ENCODE results near the gene RPL10A.

Gene RPL10A

DNA sequence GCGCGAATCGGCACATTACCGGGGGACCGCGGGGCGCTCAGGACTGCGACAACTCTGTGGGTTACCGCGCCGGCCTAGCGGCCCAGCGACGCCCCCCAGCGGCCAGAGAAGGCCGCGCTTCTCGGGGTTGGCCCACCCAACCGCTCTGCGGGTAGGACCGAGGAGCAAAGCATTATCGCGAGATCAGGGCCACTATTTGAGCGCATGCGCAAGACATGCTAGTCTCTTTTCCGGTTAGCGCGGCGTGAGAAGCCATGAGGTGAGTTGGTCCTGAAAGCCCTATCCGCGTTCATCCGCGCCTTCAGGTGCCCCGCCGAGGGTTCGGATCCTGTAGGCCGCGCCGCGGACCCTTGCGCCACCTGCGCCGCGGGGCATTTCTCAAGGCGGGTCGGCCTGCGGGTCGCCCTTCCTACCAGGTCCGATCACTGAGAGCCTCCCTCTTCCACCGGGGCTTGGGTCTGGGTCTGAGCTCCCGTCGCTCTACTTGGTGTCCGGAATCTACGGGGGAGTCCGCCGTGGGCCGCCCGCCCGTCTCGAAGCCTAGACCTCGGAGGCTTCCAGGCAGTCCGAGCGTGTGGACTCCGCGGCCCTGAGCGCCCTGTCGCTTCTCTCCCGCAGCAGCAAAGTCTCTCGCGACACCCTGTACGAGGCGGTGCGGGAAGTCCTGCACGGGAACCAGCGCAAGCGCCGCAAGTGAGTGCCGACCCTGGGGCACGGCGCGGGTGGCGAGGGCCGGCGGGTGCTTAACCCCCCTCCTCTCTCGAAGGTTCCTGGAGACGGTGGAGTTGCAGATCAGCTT is at the start of gene RPL10A:
Gene RPL10A (plus strand): TSS at position 221 of the 799 bp plus-strand sequence. CDS start 34 bp downstream, at position 255.
- DNase-seq (ENCODE audit: low spot score), result peak; percentile 95
- TF ChIP-seq, protein P1, sequence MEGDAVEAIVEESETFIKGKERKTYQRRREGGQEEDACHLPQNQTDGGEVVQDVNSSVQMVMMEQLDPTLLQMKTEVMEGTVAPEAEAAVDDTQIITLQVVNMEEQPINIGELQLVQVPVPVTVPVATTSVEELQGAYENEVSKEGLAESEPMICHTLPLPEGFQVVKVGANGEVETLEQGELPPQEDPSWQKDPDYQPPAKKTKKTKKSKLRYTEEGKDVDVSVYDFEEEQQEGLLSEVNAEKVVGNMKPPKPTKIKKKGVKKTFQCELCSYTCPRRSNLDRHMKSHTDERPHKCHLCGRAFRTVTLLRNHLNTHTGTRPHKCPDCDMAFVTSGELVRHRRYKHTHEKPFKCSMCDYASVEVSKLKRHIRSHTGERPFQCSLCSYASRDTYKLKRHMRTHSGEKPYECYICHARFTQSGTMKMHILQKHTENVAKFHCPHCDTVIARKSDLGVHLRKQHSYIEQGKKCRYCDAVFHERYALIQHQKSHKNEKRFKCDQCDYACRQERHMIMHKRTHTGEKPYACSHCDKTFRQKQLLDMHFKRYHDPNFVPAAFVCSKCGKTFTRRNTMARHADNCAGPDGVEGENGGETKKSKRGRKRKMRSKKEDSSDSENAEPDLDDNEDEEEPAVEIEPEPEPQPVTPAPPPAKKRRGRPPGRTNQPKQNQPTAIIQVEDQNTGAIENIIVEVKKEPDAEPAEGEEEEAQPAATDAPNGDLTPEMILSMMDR (IDR thresholded peaks at IDR 0.05), result peak; percentile 92
- Histone ChIP-seq H3K27ac (peak within 1 kb of the TSS; percentile 92), H3K4me3 (peak within 1 kb of the TSS; percentile 88)

GRCh38 chr6:35419417-35419816 is 48.8 kb upstream of the RPL10A start:
- no peak for DNase-seq (ENCODE audit: low spot score)
- TF ChIP-seq, protein P1 (IDR thresholded peaks at IDR 0.05), result no peak
- H3K27ac ChIP-seq, result no peak overlapping the region
- H3K4me3 ChIP-seq, result no peak overlapping the region

- TF ChIP-seq, protein P1 (IDR thresholded peaks at IDR 0.05), result no peak
- Histone ChIP-seq H3K27ac (no peak overlapping the region), H3K4me3 (no peak overlapping the region)
- no peak for DNase-seq (ENCODE audit: low spot score)
These were observed 48.2 kb upstream of the RPL10A start for GRCh38 chr6:35419961-35420360.

DNA sequence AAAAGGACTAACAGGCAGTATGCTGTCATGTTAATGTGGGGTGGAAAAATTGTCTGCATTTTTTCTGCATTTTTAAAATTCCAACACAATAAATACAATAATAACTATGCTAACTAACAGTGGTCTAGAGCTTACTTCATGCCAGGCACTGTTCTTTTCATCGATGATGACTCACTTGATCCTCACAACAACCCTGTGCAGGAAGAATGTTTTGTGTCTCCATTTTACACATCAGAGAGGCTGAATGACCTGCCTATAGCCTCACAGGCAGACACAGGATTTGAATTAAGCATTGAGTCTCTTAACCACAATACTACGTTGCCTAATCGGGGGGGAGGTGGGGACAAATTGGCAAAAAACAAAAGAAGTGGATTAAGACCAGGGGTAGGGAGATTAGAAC is 42.9 kb upstream of the RPL10A start:
- no peak for DNase-seq (ENCODE audit: low spot score)
- TF ChIP-seq, protein P1 (IDR thresholded peaks at IDR 0.05), result no peak
- Histone ChIP-seq H3K4me3 (no peak overlapping the region), H3K27ac (no peak overlapping the region)

DNA sequence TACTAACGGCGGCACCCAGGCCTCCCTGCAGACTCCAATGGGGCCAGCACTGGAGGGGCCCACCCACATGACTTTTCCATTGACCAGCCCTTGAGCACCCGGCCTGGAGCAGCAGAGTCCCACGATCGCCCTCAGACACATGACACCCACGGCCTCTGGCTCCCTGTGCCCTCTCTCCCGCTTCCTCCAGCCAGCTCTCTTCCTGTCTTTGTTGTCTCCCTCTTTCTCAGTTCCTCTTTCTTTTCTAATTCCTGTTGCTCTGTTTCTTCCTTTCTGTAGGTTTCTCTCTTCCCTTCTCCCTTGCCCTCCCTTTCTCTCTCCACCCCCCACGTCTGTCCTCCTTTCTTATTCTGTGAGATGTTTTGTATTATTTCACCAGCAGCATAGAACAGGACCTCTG is 42.1 kb upstream of the RPL10A start:
- no peak for DNase-seq (ENCODE audit: low spot score)
- no peak overlapping the region for H3K4me3 ChIP-seq
- TF ChIP-seq, protein P1 (IDR thresholded peaks at IDR 0.05), result no peak
- H3K27ac ChIP-seq, result no peak overlapping the region

DNA sequence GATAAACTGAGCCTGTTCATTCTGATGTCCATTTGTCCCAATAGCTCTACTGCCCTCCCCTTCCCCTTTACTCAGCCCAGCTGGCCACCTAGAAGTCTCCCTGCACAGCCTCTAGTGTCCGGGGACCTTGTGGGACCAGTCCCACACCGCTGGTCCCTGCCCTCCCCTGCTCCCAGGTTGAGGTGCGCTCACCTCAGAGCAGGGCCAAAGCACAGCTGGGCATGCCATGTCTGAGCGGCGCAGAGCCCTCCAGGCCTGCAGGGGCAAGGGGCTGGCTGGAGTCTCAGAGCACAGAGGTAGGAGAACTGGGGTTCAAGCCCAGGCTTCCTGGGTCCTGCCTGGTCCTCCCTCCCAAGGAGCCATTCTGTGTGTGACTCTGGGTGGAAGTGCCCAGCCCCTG is 40.8 kb upstream of the RPL10A start:
- DNase-seq (ENCODE audit: low spot score), result no peak
- Histone ChIP-seq H3K27ac (no peak overlapping the region), H3K4me3 (no peak overlapping the region)
- TF ChIP-seq, protein P1 (IDR thresholded peaks at IDR 0.05), result no peak

DNA sequence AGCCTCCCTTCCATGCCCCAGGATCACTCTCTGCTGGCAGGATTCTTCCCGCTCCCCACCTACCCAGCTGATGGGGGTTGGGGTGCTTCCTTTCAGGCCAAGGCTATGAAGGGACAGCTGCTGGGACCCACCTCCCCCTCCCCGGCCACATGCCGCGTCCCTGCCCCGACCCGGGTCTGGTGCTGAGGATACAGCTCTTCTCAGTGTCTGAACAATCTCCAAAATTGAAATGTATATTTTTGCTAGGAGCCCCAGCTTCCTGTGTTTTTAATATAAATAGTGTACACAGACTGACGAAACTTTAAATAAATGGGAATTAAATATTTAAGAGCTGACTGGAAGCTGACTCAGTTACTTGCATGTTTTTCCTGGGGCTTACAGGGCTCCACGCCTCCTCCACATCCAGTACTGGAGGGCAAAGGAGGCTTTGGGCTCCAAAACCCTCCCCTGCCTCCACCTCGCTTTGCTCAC is 40.3 kb upstream of the RPL10A start:
- H3K4me3 ChIP-seq, result no peak overlapping the region
- TF ChIP-seq, protein P1 (IDR thresholded peaks at IDR 0.05), result no peak

More for the DNA sequence above, 40.3 kb upstream of the RPL10A start:
- no peak for DNase-seq (ENCODE audit: low spot score)
- H3K27ac ChIP-seq, result no peak overlapping the region

All from coronary artery (tissue), 2 donors.